H1 (cell line): Measurements from ENCODE around the gene ZBTB22. TPM values are rescaled to one million over a fixed set of nuclear protein-coding genes. Genes with fewer than 3 reads are reported as not detected.

Experiments used
- ASH2L ChIP-seq: fragments of 200-600, 300-600 bp; sonication (generic); IDR thresholded peaks from one replicate; pipeline ENCODE4 v1.7.1; 2017; ENCODE audit warnings: low read length
- CHD1 ChIP-seq: IDR thresholded peaks from 2 replicates; pipeline ENCODE4 v1.6.1; 2012; ENCODE audit warnings: low read depth, low read length, improper control_type of control experiment
- CHD2 ChIP-seq: IDR thresholded peaks from 2 replicates; pipeline ENCODE4 v1.6.1; 2012; ENCODE audit warnings: low read length, improper control_type of control experiment
- EGR1 ChIP-seq: IDR thresholded peaks from 2 replicates; pipeline ENCODE4 v1.6.1; 2011; ENCODE audit warnings: low read depth, low read length, borderline replicate concordance
- EP300 ChIP-seq, 2 experiments: IDR thresholded peaks; 1 replicate in 1 of 2; 2 replicates in 1 of 2; pipeline ENCODE4 v1.6.1; 2011 to 2012; ENCODE audit warnings: low read depth in 2 of 2, low read length in 2 of 2, mild to moderate bottlenecking in 2 of 2, borderline replicate concordance in 1 of 2, inconsistent platforms in 1 of 2, moderate library complexity in 1 of 2
- KDM5A ChIP-seq: fragments of 200-600 bp; IDR thresholded peaks from 2 replicates; pipeline ENCODE4 v1.7.1; 2012; ENCODE audit warnings: mild to moderate bottlenecking, low read length, inconsistent platforms, mixed read lengths
- PHF8 ChIP-seq: fragments of 200-600 bp; sonication (generic); conservative IDR thresholded peaks from 2 replicates; pipeline ENCODE4 v1.7.1; 2012; ENCODE audit warnings: low read depth, mild to moderate bottlenecking, inconsistent platforms, low read length, moderate library complexity
- POU5F1 ChIP-seq: IDR thresholded peaks from 2 replicates; pipeline ENCODE4 v1.6.1; 2011; ENCODE audit warnings: low read depth, mild to moderate bottlenecking, low read length, moderate library complexity
- RAD21 ChIP-seq, 2 experiments: IDR thresholded peaks in 1 of 2; conservative IDR thresholded peaks in 1 of 2; 2 replicates each; pipeline ENCODE4 v1.6.1; 2011; ENCODE audit warnings: low read depth in 2 of 2, low read length in 2 of 2, improper control_type of control experiment in 1 of 2, inconsistent platforms in 1 of 2, mild to moderate bottlenecking in 1 of 2, moderate library complexity in 1 of 2
- SIRT6 ChIP-seq: IDR thresholded peaks from one replicate; pipeline ENCODE4 v1.7.1; 2012; ENCODE audit warnings: low read length, inconsistent platforms
- SP2 ChIP-seq: IDR thresholded peaks from 2 replicates; pipeline ENCODE4 v1.6.1; 2012; ENCODE audit warnings: mild to moderate bottlenecking, low read length, inconsistent platforms
- polyA plus RNA-seq, 7 experiments: library from polyadenylated mRNA; depleted of rRNA in 3 of 7; stranded (reverse) in 5 of 7; unstranded in 2 of 7; fragments of >200 nt in 5 of 7; fragments of 200-250 nt in 2 of 7; gene quantifications; 1 replicate in 5 of 7; 2 replicates in 1 of 7; 4 replicates in 1 of 7; pipeline versions ENCODE4 v1.2.1 to v1.2.3, GENCODE V29; 2011 to 2013; ENCODE audit warnings: missing spikeins in 2 of 7, mixed read lengths in 2 of 7
- total RNA-seq: library from RNA; stranded (reverse); fragmentation: NEBNext Ultra II Directional; extraction: Animal tissue kit (Norgen Biotek cat#: 25700); gene quantifications from 2 replicates; pipeline ENCODE4 v1.2.1, GENCODE V29; 2021
- TF ChIP-seq, protein P1 (sequence below): fragments of 300-600 bp; sonication (generic); IDR thresholded peaks from 2 replicates; pipeline ENCODE4 v1.7.1; 2012; ENCODE audit warnings: low read length, moderate library complexity, mild to moderate bottlenecking, inconsistent platforms; ENCODE audit not compliant: insufficient replicate concordance

Gene ZBTB22
- total and polyA plus RNA-seq, 2 of the 8 experiments (the other 6 are each of a cell fraction or from before 2014, with no cell fraction given): 7.4 to 9.9 TPM

DNA sequence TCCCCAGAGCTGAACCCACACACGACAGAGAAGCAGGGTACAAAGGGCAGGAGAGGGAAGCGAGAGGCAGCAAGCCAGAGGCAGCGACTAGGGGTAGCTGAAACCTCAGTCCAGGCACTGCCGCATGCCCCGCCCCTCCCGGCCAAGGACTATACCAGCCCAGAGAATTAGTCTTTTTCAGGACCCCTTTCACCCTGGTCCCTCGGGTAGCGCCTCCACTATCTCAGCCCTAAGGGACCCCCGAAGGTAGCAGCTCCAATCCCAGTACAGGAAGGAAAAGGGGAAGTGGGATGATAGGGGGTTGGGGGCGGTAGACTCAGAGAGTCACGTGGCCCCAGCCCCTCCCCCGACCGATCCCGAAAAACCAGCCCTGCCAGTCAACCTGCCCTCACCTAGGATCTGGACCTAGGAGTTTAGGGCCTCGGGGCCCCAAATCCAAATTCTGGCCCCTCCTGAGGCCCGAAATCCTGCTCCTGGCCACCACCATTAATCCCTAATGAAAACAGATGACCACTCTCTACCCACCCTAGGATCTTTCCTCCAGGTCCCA is 20.1 kb downstream of the ZBTB22 start (continued):
- TF ChIP-seq, protein P1, sequence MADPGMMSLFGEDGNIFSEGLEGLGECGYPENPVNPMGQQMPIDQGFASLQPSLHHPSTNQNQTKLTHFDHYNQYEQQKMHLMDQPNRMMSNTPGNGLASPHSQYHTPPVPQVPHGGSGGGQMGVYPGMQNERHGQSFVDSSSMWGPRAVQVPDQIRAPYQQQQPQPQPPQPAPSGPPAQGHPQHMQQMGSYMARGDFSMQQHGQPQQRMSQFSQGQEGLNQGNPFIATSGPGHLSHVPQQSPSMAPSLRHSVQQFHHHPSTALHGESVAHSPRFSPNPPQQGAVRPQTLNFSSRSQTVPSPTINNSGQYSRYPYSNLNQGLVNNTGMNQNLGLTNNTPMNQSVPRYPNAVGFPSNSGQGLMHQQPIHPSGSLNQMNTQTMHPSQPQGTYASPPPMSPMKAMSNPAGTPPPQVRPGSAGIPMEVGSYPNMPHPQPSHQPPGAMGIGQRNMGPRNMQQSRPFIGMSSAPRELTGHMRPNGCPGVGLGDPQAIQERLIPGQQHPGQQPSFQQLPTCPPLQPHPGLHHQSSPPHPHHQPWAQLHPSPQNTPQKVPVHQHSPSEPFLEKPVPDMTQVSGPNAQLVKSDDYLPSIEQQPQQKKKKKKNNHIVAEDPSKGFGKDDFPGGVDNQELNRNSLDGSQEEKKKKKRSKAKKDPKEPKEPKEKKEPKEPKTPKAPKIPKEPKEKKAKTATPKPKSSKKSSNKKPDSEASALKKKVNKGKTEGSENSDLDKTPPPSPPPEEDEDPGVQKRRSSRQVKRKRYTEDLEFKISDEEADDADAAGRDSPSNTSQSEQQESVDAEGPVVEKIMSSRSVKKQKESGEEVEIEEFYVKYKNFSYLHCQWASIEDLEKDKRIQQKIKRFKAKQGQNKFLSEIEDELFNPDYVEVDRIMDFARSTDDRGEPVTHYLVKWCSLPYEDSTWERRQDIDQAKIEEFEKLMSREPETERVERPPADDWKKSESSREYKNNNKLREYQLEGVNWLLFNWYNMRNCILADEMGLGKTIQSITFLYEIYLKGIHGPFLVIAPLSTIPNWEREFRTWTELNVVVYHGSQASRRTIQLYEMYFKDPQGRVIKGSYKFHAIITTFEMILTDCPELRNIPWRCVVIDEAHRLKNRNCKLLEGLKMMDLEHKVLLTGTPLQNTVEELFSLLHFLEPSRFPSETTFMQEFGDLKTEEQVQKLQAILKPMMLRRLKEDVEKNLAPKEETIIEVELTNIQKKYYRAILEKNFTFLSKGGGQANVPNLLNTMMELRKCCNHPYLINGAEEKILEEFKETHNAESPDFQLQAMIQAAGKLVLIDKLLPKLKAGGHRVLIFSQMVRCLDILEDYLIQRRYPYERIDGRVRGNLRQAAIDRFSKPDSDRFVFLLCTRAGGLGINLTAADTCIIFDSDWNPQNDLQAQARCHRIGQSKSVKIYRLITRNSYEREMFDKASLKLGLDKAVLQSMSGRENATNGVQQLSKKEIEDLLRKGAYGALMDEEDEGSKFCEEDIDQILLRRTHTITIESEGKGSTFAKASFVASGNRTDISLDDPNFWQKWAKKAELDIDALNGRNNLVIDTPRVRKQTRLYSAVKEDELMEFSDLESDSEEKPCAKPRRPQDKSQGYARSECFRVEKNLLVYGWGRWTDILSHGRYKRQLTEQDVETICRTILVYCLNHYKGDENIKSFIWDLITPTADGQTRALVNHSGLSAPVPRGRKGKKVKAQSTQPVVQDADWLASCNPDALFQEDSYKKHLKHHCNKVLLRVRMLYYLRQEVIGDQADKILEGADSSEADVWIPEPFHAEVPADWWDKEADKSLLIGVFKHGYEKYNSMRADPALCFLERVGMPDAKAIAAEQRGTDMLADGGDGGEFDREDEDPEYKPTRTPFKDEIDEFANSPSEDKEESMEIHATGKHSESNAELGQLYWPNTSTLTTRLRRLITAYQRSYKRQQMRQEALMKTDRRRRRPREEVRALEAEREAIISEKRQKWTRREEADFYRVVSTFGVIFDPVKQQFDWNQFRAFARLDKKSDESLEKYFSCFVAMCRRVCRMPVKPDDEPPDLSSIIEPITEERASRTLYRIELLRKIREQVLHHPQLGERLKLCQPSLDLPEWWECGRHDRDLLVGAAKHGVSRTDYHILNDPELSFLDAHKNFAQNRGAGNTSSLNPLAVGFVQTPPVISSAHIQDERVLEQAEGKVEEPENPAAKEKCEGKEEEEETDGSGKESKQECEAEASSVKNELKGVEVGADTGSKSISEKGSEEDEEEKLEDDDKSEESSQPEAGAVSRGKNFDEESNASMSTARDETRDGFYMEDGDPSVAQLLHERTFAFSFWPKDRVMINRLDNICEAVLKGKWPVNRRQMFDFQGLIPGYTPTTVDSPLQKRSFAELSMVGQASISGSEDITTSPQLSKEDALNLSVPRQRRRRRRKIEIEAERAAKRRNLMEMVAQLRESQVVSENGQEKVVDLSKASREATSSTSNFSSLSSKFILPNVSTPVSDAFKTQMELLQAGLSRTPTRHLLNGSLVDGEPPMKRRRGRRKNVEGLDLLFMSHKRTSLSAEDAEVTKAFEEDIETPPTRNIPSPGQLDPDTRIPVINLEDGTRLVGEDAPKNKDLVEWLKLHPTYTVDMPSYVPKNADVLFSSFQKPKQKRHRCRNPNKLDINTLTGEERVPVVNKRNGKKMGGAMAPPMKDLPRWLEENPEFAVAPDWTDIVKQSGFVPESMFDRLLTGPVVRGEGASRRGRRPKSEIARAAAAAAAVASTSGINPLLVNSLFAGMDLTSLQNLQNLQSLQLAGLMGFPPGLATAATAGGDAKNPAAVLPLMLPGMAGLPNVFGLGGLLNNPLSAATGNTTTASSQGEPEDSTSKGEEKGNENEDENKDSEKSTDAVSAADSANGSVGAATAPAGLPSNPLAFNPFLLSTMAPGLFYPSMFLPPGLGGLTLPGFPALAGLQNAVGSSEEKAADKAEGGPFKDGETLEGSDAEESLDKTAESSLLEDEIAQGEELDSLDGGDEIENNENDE: no peak
- TF ChIP-seq POU5F1 (no peak), SP2 (no peak), CHD1 (no peak), EP300 (IDR thresholded peaks at IDR 0.05; ENCODE audit: borderline replicate concordance in 1 of 2, low read depth in 2 of 2, low read length in 2 of 2) (no peak), CHD2 (no peak), KDM5A (no peak), EGR1 (peak; percentile 26; the same call in 1 of the 2 replicates), ASH2L (peak; percentile 28), RAD21 (IDR thresholded peaks at IDR 0.05 in 1 of 2, conservative IDR thresholded peaks at IDR 0.05 in 1 of 2; ENCODE audit: low read depth in 2 of 2, low read length in 2 of 2) (no peak), PHF8 (peak; percentile 42; the same call in 1 of the 2 replicates), SIRT6 (no peak)
